Parathyroid adenoma (tissue), 2 donors: ENCODE measurements around the gene TMEM250.

Experiments used
- H2AFZ ChIP-seq: fragments of 300-600 bp; sonication (generic); one replicate; pipeline ENCODE4 v1.7.0; 2017; ENCODE audit warnings: antibody characterized with exemption, mild to moderate bottlenecking
- H3K27ac ChIP-seq: fragments of 300-600 bp; sonication (generic); one replicate; pipeline ENCODE4 v1.7.0; 2017
- H3K27me3 ChIP-seq: fragments of 300-600 bp; sonication (generic); one replicate; pipeline ENCODE4 v1.7.0; 2017; ENCODE audit warnings: low read length; ENCODE audit not compliant: control insufficient read depth, insufficient read depth
- H3K36me3 ChIP-seq: fragments of 300-600 bp; sonication (generic); one replicate; pipeline ENCODE4 v1.7.0; 2017; ENCODE audit warnings: low read length; ENCODE audit not compliant: control insufficient read depth, insufficient read depth
- H3K4me1 ChIP-seq: fragments of 300-600 bp; sonication (generic); one replicate; pipeline ENCODE4 v1.7.0; 2017; ENCODE audit warnings: control low read depth
- H3K4me2 ChIP-seq: fragments of 300-600 bp; sonication (generic); one replicate; pipeline ENCODE4 v1.7.0; 2017; ENCODE audit warnings: low read length
- H3K4me3 ChIP-seq: fragments of 300-600 bp; sonication (generic); one replicate; pipeline ENCODE4 v1.7.0; 2017; ENCODE audit warnings: low read depth, low read length
- H3K79me2 ChIP-seq: fragments of 300-600 bp; sonication (generic); one replicate; pipeline ENCODE4 v1.7.0; 2017; ENCODE audit warnings: control low read depth
- H3K9ac ChIP-seq: fragments of 300-600 bp; sonication (generic); one replicate; pipeline ENCODE4 v1.7.0; 2017; ENCODE audit warnings: mild to moderate bottlenecking
- H3K9me3 ChIP-seq: fragments of 300-600 bp; sonication (generic); one replicate; pipeline ENCODE4 v1.7.0; 2017; ENCODE audit warnings: low read length; ENCODE audit not compliant: control insufficient read depth
- CTCF ChIP-seq: fragments of 300-600 bp; sonication (generic); IDR thresholded peaks from one replicate; pipeline ENCODE4 v1.7.0; 2017; ENCODE audit warnings: antibody characterized with exemption, mild to moderate bottlenecking
- donor health status: primary hyperparathyroidism.

TMEM250 gene

GRCh38 chr9:136117916-136118319 lies 757 bp downstream of the TMEM250 start:
- Histone ChIP-seq H3K36me3 (no peaks in the 10 kb centered on the region), H3K4me1 (peaks cover 7% of the 10 kb centered on the region), H3K4me3 (peak overlapping the region; percentile 63), H3K9ac (peak overlapping the region; percentile 72), H3K27me3 (no peaks in the 10 kb centered on the region), H2AFZ (peak overlapping the region; percentile 70), H3K27ac (peak overlapping the region; percentile 81), H3K9me3 (no peaks in the 10 kb centered on the region), H3K4me2 (peak overlapping the region; percentile 92), H3K79me2 (no peaks in the 10 kb centered on the region)
- TF ChIP-seq CTCF = no peak

- Histone ChIP-seq H3K27me3 (no peaks in the 10 kb centered on the region), H3K4me1 (peaks cover 5% of the 10 kb centered on the region), H2AFZ (peak overlapping the region; percentile 70), H3K9me3 (no peaks in the 10 kb centered on the region), H3K27ac (peak overlapping the region; percentile 81), H3K79me2 (no peaks in the 10 kb centered on the region), H3K9ac (no peak overlapping the region), H3K4me3 (peak overlapping the region; percentile 63), H3K36me3 (no peaks in the 10 kb centered on the region), H3K4me2 (peak overlapping the region; percentile 92)
- TF ChIP-seq CTCF = no peak
These were observed 1.3 kb downstream of the TMEM250 start for GRCh38 chr9:136117291-136117915.

DNA sequence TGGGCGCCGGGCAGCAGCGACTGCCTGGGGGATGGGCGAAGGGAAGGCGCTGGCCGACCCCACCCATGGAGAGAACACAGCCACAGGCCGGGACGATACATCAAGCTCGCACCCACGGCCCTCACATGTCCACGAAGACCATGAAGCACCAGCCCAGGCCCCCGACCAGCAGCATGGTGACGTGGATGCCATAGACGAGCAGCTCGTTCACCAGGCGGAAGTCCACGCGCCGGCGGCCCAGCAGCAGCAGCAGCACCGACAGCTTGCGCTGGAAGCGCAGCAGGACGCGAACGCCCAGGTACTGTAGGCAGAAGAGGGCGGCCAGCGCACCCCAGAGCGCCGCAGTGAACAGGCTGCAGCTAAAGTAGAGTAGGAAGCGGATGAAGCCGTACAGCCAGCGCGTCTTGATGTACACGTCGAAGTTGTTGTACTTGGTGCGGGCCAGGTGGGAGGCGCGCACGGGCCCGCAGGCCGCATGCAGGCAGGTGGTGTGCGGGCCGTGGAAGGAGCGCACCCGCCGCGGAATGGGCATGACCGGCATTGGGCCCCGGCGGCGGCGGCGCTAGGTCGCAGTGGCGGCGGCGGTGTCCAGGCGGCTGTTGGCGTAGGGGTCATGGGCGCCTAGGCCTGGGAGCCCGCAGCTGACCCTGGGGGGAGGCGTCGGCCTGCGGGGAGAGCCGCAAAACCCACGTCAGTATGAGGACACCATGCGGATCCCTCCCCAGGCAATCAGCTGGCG lies 2.1 kb downstream of the TMEM250 start:
- no peaks in the 10 kb centered on the region for H3K79me2 ChIP-seq
- no peak overlapping the region for H2AFZ ChIP-seq
- peaks cover 5% of the 10 kb centered on the region for H3K4me1 ChIP-seq
- no peaks in the 10 kb centered on the region for H3K27me3 ChIP-seq
- H3K36me3 ChIP-seq = no peaks in the 10 kb centered on the region
- H3K4me2 ChIP-seq = no peak overlapping the region
- H3K27ac ChIP-seq = no peak overlapping the region
- no peak overlapping the region for H3K9ac ChIP-seq
- TF ChIP-seq CTCF = no peak
- no peak overlapping the region for H3K4me3 ChIP-seq
- no peaks in the 10 kb centered on the region for H3K9me3 ChIP-seq

DNA sequence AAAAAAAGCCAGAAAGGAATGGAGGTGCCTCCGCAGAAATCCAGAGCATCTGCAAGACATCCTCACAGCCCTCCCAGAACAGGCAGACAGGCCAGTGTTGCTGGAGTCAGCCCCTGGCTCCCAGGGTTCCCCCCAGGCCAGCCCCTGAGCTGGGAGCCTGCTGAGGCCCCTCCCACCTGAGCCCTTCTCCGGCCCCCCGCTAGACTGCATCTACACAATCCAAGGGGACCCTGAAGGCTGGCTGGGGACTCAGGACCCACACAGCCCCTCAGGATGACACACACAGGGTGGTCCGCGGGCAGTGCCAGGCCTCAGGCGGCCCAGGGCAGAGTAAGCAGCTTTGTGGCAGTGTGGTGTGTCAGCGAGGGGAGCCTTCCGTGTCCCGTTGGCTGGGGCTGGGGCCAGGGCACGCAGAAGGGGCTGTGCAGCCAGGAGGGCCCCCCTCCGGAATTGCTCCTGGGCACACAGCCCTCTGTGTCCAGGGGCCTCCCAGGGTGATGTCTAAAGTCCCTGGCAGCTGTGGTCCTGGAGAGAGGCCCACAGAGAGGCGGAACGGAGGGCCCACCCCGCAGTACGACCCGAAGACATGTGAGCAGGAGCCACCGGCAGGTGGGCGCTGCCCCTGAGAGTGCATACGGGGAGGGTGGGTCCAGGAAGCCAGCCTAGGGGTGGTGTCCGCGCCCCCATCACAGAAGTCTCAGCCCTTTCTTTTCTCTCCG lies 2.9 kb downstream of the TMEM250 start:
- Histone ChIP-seq H2AFZ (no peak overlapping the region), H3K36me3 (no peaks in the 10 kb centered on the region), H3K4me1 (peaks cover 5% of the 10 kb centered on the region), H3K4me2 (no peak overlapping the region), H3K9me3 (no peaks in the 10 kb centered on the region), H3K9ac (no peak overlapping the region), H3K27ac (no peak overlapping the region), H3K27me3 (no peaks in the 10 kb centered on the region), H3K4me3 (no peak overlapping the region), H3K79me2 (no peaks in the 10 kb centered on the region)
- TF ChIP-seq CTCF = no peak
